ENCODE data around the gene SH3GLB1. TPM values are rescaled to one million over a fixed set of nuclear protein-coding genes. Genes with fewer than 3 reads are reported as not detected.

SH3GLB1 gene
- total and polyA plus RNA-seq, 2 of the 8 experiments (the other 6 are each of a cell fraction or from before 2014, with no cell fraction given) = 7.7 to 43.1 TPM

- TF ChIP-seq RFX5 (IDR thresholded peaks at IDR 0.05; ENCODE audit: borderline replicate concordance, low read depth, low read length) = no peak
- TF ChIP-seq RBBP5 (IDR thresholded peaks at IDR 0.05; ENCODE audit: borderline replicate concordance, low read depth, low read length) = no peak
Observed at GRCh38 chr1:86706018-86706635, 1.8 kb downstream of the SH3GLB1 start (continued).
